ENCODE data around the gene TAT.
"Not testable (repeated sequence)": the region's sequence is repeated elsewhere in the genome, so short reads cannot be mapped to it uniquely, and the experiment has no call there.

The TAT gene

GRCh38 chr16:71593048-71593999, 16.4 kb upstream of the TAT start:
- in situ Hi-C loops (cut with HindIII; ENCODE audit: low sequenced_read_pairs): no loop called here
- H3K4me3 ChIP-seq (ENCODE audit: low read depth, low read length): no peak overlapping the region
- TF ChIP-seq CTCF (IDR thresholded peaks at IDR 0.05; ENCODE audit: low read depth, low read length): no peak
- DNase-seq (ENCODE audit: low read depth, low spot score): no peak

- in situ Hi-C loops (cut with HindIII; ENCODE audit: low sequenced_read_pairs): no loop called here
- no peak for DNase-seq (ENCODE audit: low read depth, low spot score)
- no peak for TF ChIP-seq CTCF (IDR thresholded peaks at IDR 0.05; ENCODE audit: low read depth, low read length)
- no peak overlapping the region for H3K4me3 ChIP-seq (ENCODE audit: low read depth, low read length)
Observed at GRCh38 chr16:71591917-71592316, 15.0 kb upstream of the TAT start.

- DNase-seq (ENCODE audit: low read depth, low spot score): no peak
- in situ Hi-C loops (cut with HindIII; ENCODE audit: low sequenced_read_pairs): no loop called here
- no peak overlapping the region for H3K4me3 ChIP-seq (ENCODE audit: low read depth, low read length)
- no peak for TF ChIP-seq CTCF (IDR thresholded peaks at IDR 0.05; ENCODE audit: low read depth, low read length)
Observed at GRCh38 chr16:71590584-71590983, 13.7 kb upstream of the TAT start.

GRCh38 chr16:71590071-71590470, 13.2 kb upstream of the TAT start:
- in situ Hi-C loops (cut with HindIII; ENCODE audit: low sequenced_read_pairs); DNase-seq (ENCODE audit: low read depth, low spot score); H3K4me3 ChIP-seq (ENCODE audit: low read depth, low read length): not testable (repeated sequence)

- DNase-seq (ENCODE audit: low read depth, low spot score); in situ Hi-C loops (cut with HindIII; ENCODE audit: low sequenced_read_pairs): not testable (repeated sequence)
Observed at GRCh38 chr16:71589334-71589733, 12.4 kb upstream of the TAT start.

GRCh38 chr16:71585318-71585703, 8.4 kb upstream of the TAT start:
- no peak for TF ChIP-seq CTCF (IDR thresholded peaks at IDR 0.05; ENCODE audit: low read depth, low read length)

More at GRCh38 chr16:71589334-71589733, 12.4 kb upstream of the TAT start:
- not testable (repeated sequence) for H3K4me3 ChIP-seq (ENCODE audit: low read depth, low read length)

GRCh38 chr16:71584543-71585317, 7.8 kb upstream of the TAT start:
- in situ Hi-C loops (cut with HindIII; ENCODE audit: low sequenced_read_pairs): no loop called here

More at GRCh38 chr16:71585318-71585703, 8.4 kb upstream of the TAT start:
- H3K4me3 ChIP-seq (ENCODE audit: low read depth, low read length): no peak overlapping the region
- DNase-seq (ENCODE audit: low read depth, low spot score): no peak
- in situ Hi-C loops (cut with HindIII; ENCODE audit: low sequenced_read_pairs): no loop called here

GRCh38 chr16:71582553-71582848, 5.6 kb upstream of the TAT start:
- in situ Hi-C loops (cut with HindIII; ENCODE audit: low sequenced_read_pairs); DNase-seq (ENCODE audit: low read depth, low spot score); H3K4me3 ChIP-seq (ENCODE audit: low read depth, low read length): not testable (repeated sequence)

More at GRCh38 chr16:71584543-71585317, 7.8 kb upstream of the TAT start:
- no peak for DNase-seq (ENCODE audit: low read depth, low spot score)
- no peak overlapping the region for H3K4me3 ChIP-seq (ENCODE audit: low read depth, low read length)
- TF ChIP-seq CTCF (IDR thresholded peaks at IDR 0.05; ENCODE audit: low read depth, low read length): no peak

Data from astrocyte of the spinal cord (primary cell).